ENCODE data around the gene MID1. TPM values are rescaled to one million over a fixed set of nuclear protein-coding genes. Genes with fewer than 3 reads are reported as not detected.
A peak's percentile ranks its signal among the peaks of the same experiment; 100 is the strongest.
"Not testable (repeated sequence)": the region's sequence is repeated elsewhere in the genome, so short reads cannot be mapped to it uniquely, and the experiment has no call there.

Gene MID1
- total RNA-seq, 4 donors from 2014 or later = 5.0 to 8.0 (median 6.4) TPM

- H3K4me3 ChIP-seq = no peak overlapping the region
- no peaks in the 10 kb centered on the region for H3K9me3 ChIP-seq
- 15% methylated on average over 4 of the region's 5 CpGs for WGBS
- H3K27ac ChIP-seq = no peak overlapping the region
- TF ChIP-seq POLR2AphosphoS5 (IDR thresholded peaks at IDR 0.05) (no peak), CTCF (IDR thresholded peaks at IDR 0.05) (no peak), EP300 (IDR thresholded peaks at IDR 0.05) (no peak), POLR2A (IDR thresholded peaks at IDR 0.05) (no peak)
- no peaks in the 10 kb centered on the region for H3K4me1 ChIP-seq
- no peaks in the 10 kb centered on the region for H3K36me3 ChIP-seq
- H3K27me3 ChIP-seq = no peaks in the 10 kb centered on the region
- no peak for DNase-seq (ENCODE audit: low spot score in 2 of 2)
Measured at GRCh38 chrX:10598540-10598939, 21.8 kb downstream of the MID1 start.

GRCh38 chrX:10597871-10598270, 22.5 kb downstream of the MID1 start:
- Histone ChIP-seq H3K9me3 (no peaks in the 10 kb centered on the region), H3K27me3 (no peaks in the 10 kb centered on the region), H3K4me1 (no peaks in the 10 kb centered on the region), H3K27ac (no peak overlapping the region), H3K36me3 (no peaks in the 10 kb centered on the region), H3K4me3 (no peak overlapping the region)
- TF ChIP-seq CTCF (IDR thresholded peaks at IDR 0.05) (peak in 1 of 2 donors; percentile 20), EP300 (IDR thresholded peaks at IDR 0.05) (no peak)
- no peak for DNase-seq (ENCODE audit: low spot score in 2 of 2)
- WGBS = 82% methylated on average over 1 of the region's 1 CpG

- WGBS = 61% methylated on average over 11 of the region's 11 CpGs
Measured at GRCh38 chrX:10591363-10592335, 28.7 kb downstream of the MID1 start.

DNA sequence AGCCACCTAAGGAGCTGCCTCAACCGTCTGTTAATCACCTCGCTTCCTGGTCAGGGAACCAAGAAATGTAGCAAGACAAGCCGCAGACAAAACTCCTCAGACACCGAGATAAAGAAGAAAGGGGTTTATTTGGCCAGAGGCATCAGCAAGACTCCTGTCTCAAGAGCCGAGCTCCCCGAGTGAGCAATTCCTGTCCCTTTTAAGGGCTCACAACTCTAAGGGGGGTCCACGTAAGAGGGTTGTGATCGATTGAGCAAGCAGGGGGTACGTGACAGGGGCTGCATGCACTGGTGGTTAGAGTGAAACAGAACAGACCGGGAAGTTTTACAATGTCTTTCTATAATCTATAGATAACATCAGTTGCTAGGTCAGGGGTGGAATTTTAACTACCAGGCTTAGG, 30.6 kb downstream of the MID1 start:
- H3K27ac ChIP-seq; H3K9me3 ChIP-seq; DNase-seq (ENCODE audit: low spot score in 2 of 2); H3K27me3 ChIP-seq; H3K4me1 ChIP-seq; H3K36me3 ChIP-seq: not testable (repeated sequence)
- WGBS = 70% methylated on average over 10 of the region's 10 CpGs
- H3K4me3 ChIP-seq = peak overlapping the region; percentile 3

More at GRCh38 chrX:10591363-10592335, 28.7 kb downstream of the MID1 start:
- no peaks in the 10 kb centered on the region for H3K9me3 ChIP-seq
- TF ChIP-seq EP300 (IDR thresholded peaks at IDR 0.05) (no peak), CTCF (IDR thresholded peaks at IDR 0.05) (no peak), POLR2A (IDR thresholded peaks at IDR 0.05) (no peak), POLR2AphosphoS5 (IDR thresholded peaks at IDR 0.05) (no peak)
- no peaks in the 10 kb centered on the region for H3K4me1 ChIP-seq
- H3K27me3 ChIP-seq = no peaks in the 10 kb centered on the region
- no peaks in the 10 kb centered on the region for H3K36me3 ChIP-seq
- no peak for DNase-seq (ENCODE audit: low spot score in 2 of 2)
- H3K27ac ChIP-seq = no peak overlapping the region
- H3K4me3 ChIP-seq = no peak overlapping the region

DNA sequence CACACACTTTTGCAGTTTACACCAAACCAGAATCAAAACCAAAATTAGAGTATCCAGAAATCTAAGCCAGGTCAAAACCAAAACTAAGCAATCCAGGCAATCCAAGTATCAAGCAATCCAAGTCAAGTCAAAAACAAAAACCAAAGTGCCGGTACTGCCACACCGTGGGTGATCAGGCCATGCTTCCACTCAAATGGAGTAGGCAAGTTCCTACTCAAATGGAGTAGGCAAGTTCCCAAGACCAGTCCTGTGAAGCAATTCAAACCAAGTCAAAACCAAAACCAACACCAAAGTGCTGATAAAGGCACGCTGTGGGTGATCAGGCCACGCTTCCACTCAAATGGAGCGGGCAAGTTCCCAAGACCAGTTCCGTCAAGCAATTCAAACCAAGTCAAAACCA, 31.3 kb downstream of the MID1 start:
- TF ChIP-seq EP300 (IDR thresholded peaks at IDR 0.05) (no peak), POLR2AphosphoS5 (IDR thresholded peaks at IDR 0.05) (no peak), CTCF (IDR thresholded peaks at IDR 0.05) (no peak), POLR2A (IDR thresholded peaks at IDR 0.05) (no peak)
- H3K27me3 ChIP-seq = no peaks in the 10 kb centered on the region
- H3K36me3 ChIP-seq = no peaks in the 10 kb centered on the region
- peak overlapping the region; percentile 3 for H3K4me3 ChIP-seq
- H3K4me1 ChIP-seq = no peaks in the 10 kb centered on the region
- no peak overlapping the region for H3K27ac ChIP-seq
- WGBS = 90% methylated on average over 6 of the region's 6 CpGs
- no peak for DNase-seq (ENCODE audit: low spot score in 2 of 2)
- H3K9me3 ChIP-seq = no peaks in the 10 kb centered on the region

DNA sequence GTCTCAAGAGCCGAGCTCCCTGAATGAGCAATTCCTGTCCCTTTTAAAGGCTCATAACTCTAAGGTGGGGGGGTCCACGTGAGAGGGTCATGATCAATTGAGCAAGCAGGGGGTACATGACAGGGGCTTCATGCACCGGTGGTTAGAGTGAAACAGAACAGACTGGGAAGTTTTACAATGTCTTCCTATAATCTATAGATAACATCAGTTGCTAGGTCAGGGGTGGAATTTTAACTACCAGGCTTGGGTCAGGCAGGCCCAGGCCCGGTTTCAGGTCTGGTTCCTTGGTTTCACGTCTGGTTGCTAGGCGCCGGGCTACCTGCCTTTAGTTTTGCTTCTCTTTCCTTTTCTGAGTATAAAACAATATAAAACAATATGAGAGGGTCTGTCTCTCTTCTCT, 35.5 kb downstream of the MID1 start:
- H3K27ac ChIP-seq; H3K4me1 ChIP-seq; H3K36me3 ChIP-seq; H3K4me3 ChIP-seq; DNase-seq (ENCODE audit: low spot score in 2 of 2); H3K27me3 ChIP-seq; H3K9me3 ChIP-seq: not testable (repeated sequence)
- WGBS = 78% methylated on average over 7 of the region's 7 CpGs

Measured in suprapubic skin (tissue), 4 donors.